ENCODE measurements around the gene MLEC. TPM values are rescaled to one million over a fixed set of nuclear protein-coding genes. Genes with fewer than 3 reads are reported as not detected.
A peak's percentile ranks its signal among the peaks of the same experiment; 100 is the strongest.

MLEC gene
- total and polyA plus RNA-seq, 9 of the 15 experiments (the other 6 are each of a cell fraction or from before 2014, with no cell fraction given), result 18.5 to 108 (median 57.8) TPM

GRCh38 chr12:120661432-120661831 lies 25.5 kb upstream of the MLEC start:
- ChIA-PET POLR2A (interaction anchor here (0.7 kb wide), 1 partner anchor 14 kb away, joined by 3 read pairs; no protein-coding TSS in a partner anchor), CTCF (ENCODE audit: low intra/inter-chr PET ratio) (no interaction called here)
- TF ChIP-seq, protein P1, sequence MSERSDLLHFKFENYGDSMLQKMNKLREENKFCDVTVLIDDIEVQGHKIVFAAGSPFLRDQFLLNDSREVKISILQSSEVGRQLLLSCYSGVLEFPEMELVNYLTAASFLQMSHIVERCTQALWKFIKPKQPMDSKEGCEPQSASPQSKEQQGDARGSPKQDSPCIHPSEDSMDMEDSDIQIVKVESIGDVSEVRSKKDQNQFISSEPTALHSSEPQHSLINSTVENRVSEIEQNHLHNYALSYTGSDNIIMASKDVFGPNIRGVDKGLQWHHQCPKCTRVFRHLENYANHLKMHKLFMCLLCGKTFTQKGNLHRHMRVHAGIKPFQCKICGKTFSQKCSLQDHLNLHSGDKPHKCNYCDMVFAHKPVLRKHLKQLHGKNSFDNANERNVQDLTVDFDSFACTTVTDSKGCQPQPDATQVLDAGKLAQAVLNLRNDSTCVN (CRISPR knock-in tag; IDR thresholded peaks at IDR 0.05), result 0 out of 2 replicates have a peak, but pooled peaks have one; percentile 16
- TF ChIP-seq EHMT2 (IDR thresholded peaks at IDR 0.05), result 0 out of 2 replicates have a peak, but pooled peaks have one; percentile 15
- TF ChIP-seq, protein P2, sequence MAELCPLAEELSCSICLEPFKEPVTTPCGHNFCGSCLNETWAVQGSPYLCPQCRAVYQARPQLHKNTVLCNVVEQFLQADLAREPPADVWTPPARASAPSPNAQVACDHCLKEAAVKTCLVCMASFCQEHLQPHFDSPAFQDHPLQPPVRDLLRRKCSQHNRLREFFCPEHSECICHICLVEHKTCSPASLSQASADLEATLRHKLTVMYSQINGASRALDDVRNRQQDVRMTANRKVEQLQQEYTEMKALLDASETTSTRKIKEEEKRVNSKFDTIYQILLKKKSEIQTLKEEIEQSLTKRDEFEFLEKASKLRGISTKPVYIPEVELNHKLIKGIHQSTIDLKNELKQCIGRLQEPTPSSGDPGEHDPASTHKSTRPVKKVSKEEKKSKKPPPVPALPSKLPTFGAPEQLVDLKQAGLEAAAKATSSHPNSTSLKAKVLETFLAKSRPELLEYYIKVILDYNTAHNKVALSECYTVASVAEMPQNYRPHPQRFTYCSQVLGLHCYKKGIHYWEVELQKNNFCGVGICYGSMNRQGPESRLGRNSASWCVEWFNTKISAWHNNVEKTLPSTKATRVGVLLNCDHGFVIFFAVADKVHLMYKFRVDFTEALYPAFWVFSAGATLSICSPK (IDR thresholded peaks at IDR 0.05; ENCODE audit: borderline replicate concordance), result no peak
- no peak overlapping the region for H3K9ac ChIP-seq (ENCODE audit: insufficient read depth in 1 of 2, low read depth in 2 of 2, low read length in 2 of 2)
- H3K79me2 ChIP-seq (ENCODE audit: control insufficient read depth, insufficient read depth, low read length), result no peaks in the 10 kb centered on the region
- H3K36me3 ChIP-seq (ENCODE audit: control insufficient read depth, insufficient read depth, low read length), result no peaks in the 10 kb centered on the region
- H4K20me1 ChIP-seq (replicated peaks; ENCODE audit: control insufficient read depth, insufficient read depth, low read length), result peaks cover 4% of the 10 kb centered on the region; the same call in 1 of the 2 replicates
- DNase-seq (ENCODE audit: extremely low read depth in 1 of 4, low spot score in 3 of 4) (no peak), ATAC-seq (no peak), FAIRE-seq (no peak)
- H3K27ac ChIP-seq (ENCODE audit: extremely low read depth, low read depth, low read length), result no peak overlapping the region
- H3K4me3 ChIP-seq, result no peak overlapping the region
- BruUV-seq (replicated peaks), result no TSS peak
- no peaks in the 10 kb centered on the region for H3K9me3 ChIP-seq (replicated peaks; ENCODE audit: control insufficient read depth, insufficient read depth, low read depth, low read length)
- H3K27me3 ChIP-seq (ENCODE audit: control insufficient read depth in 2 of 2, insufficient read depth in 2 of 2, low read length in 2 of 2), result peaks cover 43 to 68% of the 10 kb centered on the region in 2 experiments
- in situ Hi-C loops (cut with MboI), result loop anchor here (25.0 kb wide), 1 partner anchor 324 kb away; the partner anchor contains the start of gene PLA2G1B
- no peak overlapping the region for H3K4me2 ChIP-seq (ENCODE audit: insufficient read depth, low read length)
- no peak overlapping the region for H2AFZ ChIP-seq (ENCODE audit: low read depth, low read length)
- WGBS (ENCODE audit: insufficient coverage, low coverage, missing lambda C conversion rate), result 0% methylated on average over 2 of the region's 2 CpGs
- intact Hi-C loops (cut with micrococcal nuclease), result no loop called here
- H3K9me1 ChIP-seq (ENCODE audit: control insufficient read depth, insufficient read depth, low read length), result no peaks in the 10 kb centered on the region
- H3K4me1 ChIP-seq (replicated peaks in 1 of 2; ENCODE audit: control insufficient read depth in 2 of 2, insufficient read depth in 2 of 2, low read length in 2 of 2), result no peaks in the 10 kb centered on the region; a peak in 1 of 5 replicates
